ENCODE data around the gene VIPAS39. TPM values are rescaled to one million over a fixed set of nuclear protein-coding genes. Genes with fewer than 3 reads are reported as not detected.

The VIPAS39 gene
- polyA plus RNA-seq, 1 donor = 26.0 TPM

DNA sequence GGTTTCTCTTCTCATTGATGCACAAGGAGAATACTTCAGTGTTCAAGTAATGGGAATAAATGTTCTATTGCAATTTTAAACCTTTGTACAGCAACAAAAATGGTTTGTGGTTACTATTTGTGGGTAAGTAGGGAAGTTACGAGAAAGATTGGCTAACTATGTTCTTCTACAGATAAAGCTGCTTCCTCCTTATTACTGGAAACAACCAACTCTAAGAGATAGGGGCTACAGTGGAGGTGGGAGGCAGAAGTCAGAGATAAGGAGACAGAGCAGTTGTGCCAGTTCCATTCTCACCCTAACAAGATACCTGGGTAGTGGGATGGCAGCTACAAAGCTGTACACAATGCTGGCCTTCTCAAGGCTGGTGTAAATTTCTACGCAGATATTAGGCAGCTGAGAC is 50.2 kb downstream of the VIPAS39 start:
- WGBS (ENCODE audit: insufficient coverage, low lambda C conversion rate) = no CpG with 5 or more reads among the region's 2 CpGs
- Histone ChIP-seq H3K27me3 (ENCODE audit: control insufficient read depth, insufficient read depth, low read length) (no peaks in the 10 kb centered on the region), H3K4me1 (ENCODE audit: control insufficient read depth, insufficient read depth, low read length) (no peaks in the 10 kb centered on the region), H3K36me3 (ENCODE audit: control insufficient read depth, insufficient read depth, low read length) (no peaks in the 10 kb centered on the region), H3K4me3 (ENCODE audit: low read length) (no peak overlapping the region), H3K27ac (ENCODE audit: low read length) (no peak overlapping the region), H3K9me3 (ENCODE audit: control insufficient read depth, low read depth, low read length) (no peaks in the 10 kb centered on the region)
- no peak for DNase-seq

- no CpG with 5 or more reads among the region's 6 CpGs for WGBS (ENCODE audit: insufficient coverage, low lambda C conversion rate)
- DNase-seq = peak in 1 of 2 donors; percentile 5
- Histone ChIP-seq H3K4me3 (ENCODE audit: low read length) (no peak overlapping the region), H3K27me3 (ENCODE audit: control insufficient read depth, insufficient read depth, low read length) (no peaks in the 10 kb centered on the region), H3K27ac (ENCODE audit: low read length) (no peak overlapping the region), H3K9me3 (ENCODE audit: control insufficient read depth, low read depth, low read length) (no peaks in the 10 kb centered on the region), H3K4me1 (ENCODE audit: control insufficient read depth, insufficient read depth, low read length) (no peaks in the 10 kb centered on the region), H3K36me3 (ENCODE audit: control insufficient read depth, insufficient read depth, low read length) (no peaks in the 10 kb centered on the region)
These were observed 50.7 kb downstream of the VIPAS39 start for GRCh38 chr14:77406718-77407117.

DNA sequence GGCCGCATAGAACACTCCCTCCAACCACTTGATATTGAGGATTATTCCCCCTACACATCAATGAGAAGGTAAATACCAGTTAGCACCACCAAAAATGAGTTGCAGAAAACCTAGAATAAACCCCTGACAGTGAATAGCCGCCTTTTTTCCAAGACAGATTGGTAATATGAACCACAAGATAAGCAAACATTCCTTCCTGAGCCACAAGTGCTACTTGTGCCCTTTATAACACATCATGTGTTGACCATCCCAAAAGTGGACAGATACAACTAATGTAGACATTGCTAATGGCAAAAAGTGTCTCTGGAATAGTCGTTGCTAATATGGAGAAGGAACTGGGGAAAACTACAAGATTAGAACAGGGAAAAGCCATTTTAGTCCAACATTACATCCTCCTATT is 51.3 kb downstream of the VIPAS39 start:
- 60% methylated on average over 1 of the region's 3 CpGs for WGBS (ENCODE audit: insufficient coverage, low lambda C conversion rate)
- no peaks in the 10 kb centered on the region for H3K9me3 ChIP-seq (ENCODE audit: control insufficient read depth, low read depth, low read length)
- no peaks in the 10 kb centered on the region for H3K27me3 ChIP-seq (ENCODE audit: control insufficient read depth, insufficient read depth, low read length)
- H3K4me3 ChIP-seq (ENCODE audit: low read length) = no peak overlapping the region
- no peaks in the 10 kb centered on the region for H3K4me1 ChIP-seq (ENCODE audit: control insufficient read depth, insufficient read depth, low read length)
- no peak overlapping the region for H3K27ac ChIP-seq (ENCODE audit: low read length)
- DNase-seq = no peak
- H3K36me3 ChIP-seq (ENCODE audit: control insufficient read depth, insufficient read depth, low read length) = no peaks in the 10 kb centered on the region

GRCh38 chr14:77403768-77404167 is 53.6 kb downstream of the VIPAS39 start:
- H3K27ac ChIP-seq (ENCODE audit: low read length) = no peak overlapping the region
- H3K4me3 ChIP-seq (ENCODE audit: low read length) = no peak overlapping the region
- H3K4me1 ChIP-seq (ENCODE audit: control insufficient read depth, insufficient read depth, low read length) = no peaks in the 10 kb centered on the region
- no peak for DNase-seq
- WGBS (ENCODE audit: insufficient coverage, low lambda C conversion rate) = 80% methylated on average over 1 of the region's 3 CpGs
- H3K27me3 ChIP-seq (ENCODE audit: control insufficient read depth, insufficient read depth, low read length) = no peaks in the 10 kb centered on the region
- no peaks in the 10 kb centered on the region for H3K9me3 ChIP-seq (ENCODE audit: control insufficient read depth, low read depth, low read length)
- no peaks in the 10 kb centered on the region for H3K36me3 ChIP-seq (ENCODE audit: control insufficient read depth, insufficient read depth, low read length)

DNA sequence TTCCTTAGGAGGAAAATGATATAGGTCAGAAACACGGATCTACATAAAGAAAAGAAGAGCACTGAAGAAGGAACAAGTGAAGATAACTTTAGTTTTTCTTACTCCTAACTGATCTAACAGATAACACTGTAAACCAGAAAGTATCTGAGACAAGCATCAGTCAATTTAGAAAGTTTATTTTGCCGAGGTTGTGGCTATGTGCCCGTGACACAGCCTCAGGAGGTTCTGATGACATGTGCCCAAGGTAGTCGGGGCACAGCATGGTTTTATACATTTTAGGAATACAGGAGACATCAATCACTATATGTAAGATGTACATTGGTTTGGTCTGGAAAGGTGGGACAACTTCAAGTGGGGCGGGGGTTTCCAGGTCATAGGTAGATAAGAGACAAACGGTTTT is 57.2 kb downstream of the VIPAS39 start:
- WGBS (ENCODE audit: insufficient coverage, low lambda C conversion rate) = 84% methylated on average over 3 of the region's 6 CpGs
- Histone ChIP-seq H3K9me3 (ENCODE audit: control insufficient read depth, low read depth, low read length) (no peaks in the 10 kb centered on the region), H3K4me1 (ENCODE audit: control insufficient read depth, insufficient read depth, low read length) (no peaks in the 10 kb centered on the region), H3K27me3 (ENCODE audit: control insufficient read depth, insufficient read depth, low read length) (no peaks in the 10 kb centered on the region), H3K27ac (ENCODE audit: low read length) (no peak overlapping the region), H3K36me3 (ENCODE audit: control insufficient read depth, insufficient read depth, low read length) (no peaks in the 10 kb centered on the region), H3K4me3 (ENCODE audit: low read length) (no peak overlapping the region)
- DNase-seq = no peak

GRCh38 chr14:77390188-77390587 is 67.2 kb downstream of the VIPAS39 start:
- H3K27ac ChIP-seq (ENCODE audit: low read length) = peak overlapping the region; percentile 27
- no CpG with 5 or more reads among the region's 4 CpGs for WGBS (ENCODE audit: insufficient coverage, low lambda C conversion rate)
- H3K9me3 ChIP-seq (ENCODE audit: control insufficient read depth, low read depth, low read length) = no peaks in the 10 kb centered on the region
- H3K4me1 ChIP-seq (ENCODE audit: control insufficient read depth, insufficient read depth, low read length) = peaks cover 3% of the 10 kb centered on the region
- H3K36me3 ChIP-seq (ENCODE audit: control insufficient read depth, insufficient read depth, low read length) = no peaks in the 10 kb centered on the region
- no peaks in the 10 kb centered on the region for H3K27me3 ChIP-seq (ENCODE audit: control insufficient read depth, insufficient read depth, low read length)
- no peak overlapping the region for H3K4me3 ChIP-seq (ENCODE audit: low read length)
- DNase-seq = peak; percentile 33 to 74

- 96% methylated on average over 4 of the region's 6 CpGs for WGBS (ENCODE audit: insufficient coverage, low lambda C conversion rate)
- H3K27ac ChIP-seq (ENCODE audit: low read length) = no peak overlapping the region
- H3K36me3 ChIP-seq (ENCODE audit: control insufficient read depth, insufficient read depth, low read length) = no peaks in the 10 kb centered on the region
- H3K27me3 ChIP-seq (ENCODE audit: control insufficient read depth, insufficient read depth, low read length) = no peaks in the 10 kb centered on the region
- no peaks in the 10 kb centered on the region for H3K9me3 ChIP-seq (ENCODE audit: control insufficient read depth, low read depth, low read length)
- peaks cover 2% of the 10 kb centered on the region for H3K4me1 ChIP-seq (ENCODE audit: control insufficient read depth, insufficient read depth, low read length)
- H3K4me3 ChIP-seq (ENCODE audit: low read length) = no peak overlapping the region
- no peak for DNase-seq
These were observed 78.7 kb downstream of the VIPAS39 start for GRCh38 chr14:77378701-77379100.

DNA sequence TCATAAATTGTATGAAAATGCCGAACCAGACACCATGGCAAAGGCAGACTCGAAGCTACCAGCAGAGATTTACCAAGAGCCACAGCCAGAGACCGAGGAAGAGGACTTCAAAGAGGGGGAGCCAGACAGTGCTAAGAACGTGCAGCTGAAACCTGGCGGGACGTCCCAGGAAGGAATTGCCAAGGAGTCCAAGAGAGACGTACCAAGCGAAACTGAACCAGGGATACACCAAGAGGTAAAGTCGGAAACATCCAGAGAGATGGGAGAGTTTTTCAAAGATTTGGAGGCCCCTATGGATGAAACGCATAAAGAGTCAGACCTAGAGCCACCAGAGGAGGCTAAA is 79.9 kb downstream of the VIPAS39 start:
- H3K4me1 ChIP-seq (ENCODE audit: control insufficient read depth, insufficient read depth, low read length) = no peaks in the 10 kb centered on the region
- no peak overlapping the region for H3K27ac ChIP-seq (ENCODE audit: low read length)
- no peaks in the 10 kb centered on the region for H3K36me3 ChIP-seq (ENCODE audit: control insufficient read depth, insufficient read depth, low read length)
- no peak for DNase-seq
- WGBS (ENCODE audit: insufficient coverage, low lambda C conversion rate) = 13% methylated on average over 3 of the region's 10 CpGs
- no peaks in the 10 kb centered on the region for H3K27me3 ChIP-seq (ENCODE audit: control insufficient read depth, insufficient read depth, low read length)
- H3K9me3 ChIP-seq (ENCODE audit: control insufficient read depth, low read depth, low read length) = no peaks in the 10 kb centered on the region
- peak overlapping the region; percentile 90 for H3K4me3 ChIP-seq (ENCODE audit: low read length)

- H3K36me3 ChIP-seq (ENCODE audit: control insufficient read depth, insufficient read depth, low read length) = no peaks in the 10 kb centered on the region
- H3K4me1 ChIP-seq (ENCODE audit: control insufficient read depth, insufficient read depth, low read length) = no peaks in the 10 kb centered on the region
- 10% methylated on average over 2 of the region's 69 CpGs for WGBS (ENCODE audit: insufficient coverage, low lambda C conversion rate)
- H3K27me3 ChIP-seq (ENCODE audit: control insufficient read depth, insufficient read depth, low read length) = no peaks in the 10 kb centered on the region
- DNase-seq = peak; percentile 81 to 92
- peak within 1 kb of the TSS; percentile 90 for H3K4me3 ChIP-seq (ENCODE audit: low read length)
- H3K27ac ChIP-seq (ENCODE audit: low read length) = peak within 1 kb of the TSS; percentile 81
- H3K9me3 ChIP-seq (ENCODE audit: control insufficient read depth, low read depth, low read length) = no peaks in the 10 kb centered on the region
These were observed 80.5 kb downstream of the VIPAS39 start, which contains the start of the genes SAMD15 and TMED8 for GRCh38 chr14:77376771-77377501. Gene SAMD15, plus strand, starts transcription at chr14:77377379. Its CDS starts 40 bp downstream, at chr14:77377419. Gene TMED8, minus strand, starts transcription at chr14:77377094. Its CDS starts 41 bp downstream, at chr14:77377053.
